Neural cell (in vitro differentiated cells): ENCODE data around the gene BAD. TPM values are rescaled to one million over a fixed set of nuclear protein-coding genes. Genes with fewer than 3 reads are reported as not detected.

Source experiments
- H2AFZ ChIP-seq: fragments of 200-600, 300-800 bp; sonication (generic), shearing (Covaris generic); 2 replicates; pipeline ENCODE4 v1.6.0; 2014; ENCODE audit warnings: low read depth, mild to moderate bottlenecking, antibody characterized with exemption, low read length, moderate library complexity
- H3F3A ChIP-seq: fragments of 200-600 bp; shearing (Covaris generic); 2 replicates; pipeline ENCODE4 v1.6.1; 2016; ENCODE audit warnings: mild to moderate bottlenecking, moderate library complexity, mixed read lengths, antibody characterized with exemption, low read length; ENCODE audit not compliant: insufficient read depth, poor library complexity, severe bottlenecking
- H3K27ac ChIP-seq: fragments of 200-600, 300-800 bp; sonication (generic), shearing (Covaris generic); 2 replicates; pipeline ENCODE4 v1.5.1; 2014; ENCODE audit warnings: mild to moderate bottlenecking, low read length, moderate library complexity
- H3K27me3 ChIP-seq: fragments of 300-800, 200-600 bp; sonication (generic), shearing (Covaris generic); 2 replicates; pipeline ENCODE4 v1.6.0; 2014; ENCODE audit warnings: mild to moderate bottlenecking, low read depth, low read length, moderate library complexity; ENCODE audit not compliant: insufficient read depth
- H3K36me3 ChIP-seq: fragments of 300-800, 200-600 bp; sonication (generic), shearing (Covaris generic); 2 replicates; pipeline ENCODE4 v1.5.1; 2014; ENCODE audit warnings: mild to moderate bottlenecking, antibody characterized with exemption, low read length, moderate library complexity; ENCODE audit not compliant: insufficient read depth
- H3K4me2 ChIP-seq: fragments of 300-800, 200-600 bp; sonication (generic), shearing (Covaris generic); 2 replicates; pipeline ENCODE4 v1.6.0; 2014; ENCODE audit warnings: mild to moderate bottlenecking, low read length
- H3K4me3 ChIP-seq: fragments of 300-800, 200-600 bp; sonication (generic), shearing (Covaris generic); 2 replicates; pipeline ENCODE4 v1.5.1; 2014; ENCODE audit warnings: mild to moderate bottlenecking, low read length, moderate library complexity
- H3K79me2 ChIP-seq: fragments of 200-600 bp; shearing (Covaris generic); replicated peaks from 2 replicates; pipeline ENCODE4 v1.6.0; 2014; ENCODE audit warnings: mild to moderate bottlenecking, low read length, moderate library complexity; ENCODE audit not compliant: insufficient read depth
- H3K9ac ChIP-seq: fragments of 300-800, 200-600 bp; sonication (generic), shearing (Covaris generic); 2 replicates; pipeline ENCODE4 v1.6.1; 2016; ENCODE audit warnings: mild to moderate bottlenecking, low read length, mixed read lengths
- H3K9me2 ChIP-seq: fragments of 200-600 bp; shearing (Covaris generic); 2 replicates; pipeline ENCODE4 v1.6.1; 2016; ENCODE audit warnings: mild to moderate bottlenecking, low read length, mixed read lengths; ENCODE audit not compliant: insufficient read depth
- H3K9me3 ChIP-seq: fragments of 200-600, 300-800 bp; sonication (generic), shearing (Covaris generic); 2 replicates; pipeline ENCODE4 v1.6.1; 2016; ENCODE audit warnings: mild to moderate bottlenecking, mixed run types, low read length, moderate library complexity, mixed read lengths
- H4K20me1 ChIP-seq: fragments of 200-600 bp; shearing (Covaris generic); 2 replicates; pipeline ENCODE4 v1.6.1; 2016; ENCODE audit warnings: mild to moderate bottlenecking, mixed run types; ENCODE audit not compliant: insufficient read depth
- EP300 ChIP-seq: fragments of 450-650 bp; conservative IDR thresholded peaks from 2 replicates; pipeline ENCODE4 v1.6.1; 2014; ENCODE audit warnings: antibody characterized with exemption, mild to moderate bottlenecking, moderate library complexity; ENCODE audit not compliant: poor library complexity, severe bottlenecking
- EZH2 ChIP-seq: fragments of 200-600, 300-800 bp; shearing (Covaris generic), sonication (generic); IDR thresholded peaks from 2 replicates; pipeline ENCODE4 v1.6.1; 2014; ENCODE audit warnings: antibody characterized with exemption, low read length, borderline replicate concordance, mild to moderate bottlenecking; ENCODE audit not compliant: insufficient read depth, poor library complexity, severe bottlenecking
- MXI1 ChIP-seq: fragments of 450-650 bp; conservative IDR thresholded peaks from 2 replicates; pipeline ENCODE4 v1.6.1; 2014; ENCODE audit warnings: antibody characterized with exemption, mild to moderate bottlenecking; ENCODE audit not compliant: poor library complexity, severe bottlenecking
- POLR2AphosphoS5 ChIP-seq: IDR thresholded peaks from 2 replicates; pipeline ENCODE4 v1.6.1; 2012
- RAD21 ChIP-seq: fragments of 450-650 bp; conservative IDR thresholded peaks from 2 replicates; pipeline ENCODE4 v1.6.1; 2014; ENCODE audit warnings: antibody characterized with exemption, mild to moderate bottlenecking, moderate library complexity
- REST ChIP-seq: IDR thresholded peaks from 2 replicates; pipeline ENCODE4 v1.6.1; 2012; ENCODE audit warnings: borderline replicate concordance
- SMC3 ChIP-seq: fragments of 450-650 bp; conservative IDR thresholded peaks from 2 replicates; pipeline ENCODE4 v1.6.1; 2014; ENCODE audit warnings: antibody characterized with exemption, mild to moderate bottlenecking, moderate library complexity; ENCODE audit not compliant: poor library complexity
- TAF1 ChIP-seq: IDR thresholded peaks from 2 replicates; pipeline ENCODE4 v1.6.1; 2012; ENCODE audit warnings: low read depth
- polyA plus RNA-seq: library from polyadenylated mRNA; depleted of rRNA; stranded (reverse); fragments of >200 nt; gene quantifications from 2 replicates; pipeline ENCODE4 v1.2.3, GENCODE V29; 2014
- TF ChIP-seq, protein P1 (sequence below): fragments of 450-650 bp; IDR thresholded peaks from 2 replicates; pipeline ENCODE4 v1.5.1; 2014; ENCODE audit warnings: antibody characterized with exemption, mild to moderate bottlenecking, moderate library complexity; ENCODE audit not compliant: poor library complexity, severe bottlenecking

The BAD gene
- polyA plus RNA-seq, 1 donor from 2014 or later = 219 TPM

DNA sequence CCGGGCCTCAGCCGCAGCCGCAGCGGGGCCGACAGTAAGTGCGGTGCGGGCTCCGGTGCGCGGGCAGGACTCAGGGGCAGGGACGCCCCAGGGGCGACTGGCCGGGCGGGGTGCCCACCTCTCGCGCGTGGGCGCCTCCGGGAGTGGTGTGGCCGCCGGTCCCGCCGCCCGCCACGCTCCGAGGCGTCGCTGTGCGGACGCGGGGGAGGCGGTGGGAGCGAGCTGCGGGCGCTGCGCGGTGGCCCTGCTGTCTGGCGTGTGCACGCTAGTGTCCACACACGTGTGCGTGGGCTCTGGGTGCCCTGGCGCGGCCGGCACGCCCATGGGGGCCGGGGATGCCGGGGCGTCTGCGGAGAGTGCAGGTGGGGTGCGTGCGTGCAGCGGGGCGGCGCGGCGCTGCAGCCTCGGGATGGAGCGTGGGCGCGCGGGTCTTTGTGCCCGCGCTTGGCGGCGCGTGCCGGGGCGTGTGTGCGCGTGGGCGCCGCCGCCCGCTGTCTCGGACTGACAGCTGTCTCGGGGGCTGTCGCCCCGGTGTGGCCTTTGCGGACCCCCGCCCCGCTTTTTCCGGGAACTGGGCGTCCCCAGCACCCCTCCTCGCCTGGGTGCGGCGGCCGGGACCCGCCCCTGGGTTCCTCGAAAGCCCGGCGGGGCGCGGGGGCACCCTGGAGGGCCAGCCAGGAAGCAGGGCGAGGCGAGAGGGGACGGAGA lies 7.4 kb upstream of the BAD start:
- H3K36me3 ChIP-seq = no peaks in the 10 kb centered on the region
- H4K20me1 ChIP-seq = no peaks in the 10 kb centered on the region
- no peaks in the 10 kb centered on the region for H3K9me2 ChIP-seq
- no peaks in the 10 kb centered on the region for H3F3A ChIP-seq
- H3K9me3 ChIP-seq = no peaks in the 10 kb centered on the region
- peak; percentile 31 for TF ChIP-seq SMC3
- TF ChIP-seq REST = peak; percentile 28
- TF ChIP-seq, protein P1, sequence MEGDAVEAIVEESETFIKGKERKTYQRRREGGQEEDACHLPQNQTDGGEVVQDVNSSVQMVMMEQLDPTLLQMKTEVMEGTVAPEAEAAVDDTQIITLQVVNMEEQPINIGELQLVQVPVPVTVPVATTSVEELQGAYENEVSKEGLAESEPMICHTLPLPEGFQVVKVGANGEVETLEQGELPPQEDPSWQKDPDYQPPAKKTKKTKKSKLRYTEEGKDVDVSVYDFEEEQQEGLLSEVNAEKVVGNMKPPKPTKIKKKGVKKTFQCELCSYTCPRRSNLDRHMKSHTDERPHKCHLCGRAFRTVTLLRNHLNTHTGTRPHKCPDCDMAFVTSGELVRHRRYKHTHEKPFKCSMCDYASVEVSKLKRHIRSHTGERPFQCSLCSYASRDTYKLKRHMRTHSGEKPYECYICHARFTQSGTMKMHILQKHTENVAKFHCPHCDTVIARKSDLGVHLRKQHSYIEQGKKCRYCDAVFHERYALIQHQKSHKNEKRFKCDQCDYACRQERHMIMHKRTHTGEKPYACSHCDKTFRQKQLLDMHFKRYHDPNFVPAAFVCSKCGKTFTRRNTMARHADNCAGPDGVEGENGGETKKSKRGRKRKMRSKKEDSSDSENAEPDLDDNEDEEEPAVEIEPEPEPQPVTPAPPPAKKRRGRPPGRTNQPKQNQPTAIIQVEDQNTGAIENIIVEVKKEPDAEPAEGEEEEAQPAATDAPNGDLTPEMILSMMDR = no peak
- peak; percentile 91 for TF ChIP-seq MXI1
- TF ChIP-seq TAF1 = no peak
- peak; percentile 59 for TF ChIP-seq POLR2AphosphoS5
- no peak for TF ChIP-seq RAD21
- no peak overlapping the region for H3K4me2 ChIP-seq
- H3K4me3 ChIP-seq = peak overlapping the region; percentile 69
- H3K79me2 ChIP-seq = no peaks in the 10 kb centered on the region
- no peak overlapping the region for H2AFZ ChIP-seq
- H3K27me3 ChIP-seq = peaks cover 71% of the 10 kb centered on the region
- H3K9ac ChIP-seq = peak overlapping the region; percentile 68
- no peak overlapping the region for H3K27ac ChIP-seq

DNA sequence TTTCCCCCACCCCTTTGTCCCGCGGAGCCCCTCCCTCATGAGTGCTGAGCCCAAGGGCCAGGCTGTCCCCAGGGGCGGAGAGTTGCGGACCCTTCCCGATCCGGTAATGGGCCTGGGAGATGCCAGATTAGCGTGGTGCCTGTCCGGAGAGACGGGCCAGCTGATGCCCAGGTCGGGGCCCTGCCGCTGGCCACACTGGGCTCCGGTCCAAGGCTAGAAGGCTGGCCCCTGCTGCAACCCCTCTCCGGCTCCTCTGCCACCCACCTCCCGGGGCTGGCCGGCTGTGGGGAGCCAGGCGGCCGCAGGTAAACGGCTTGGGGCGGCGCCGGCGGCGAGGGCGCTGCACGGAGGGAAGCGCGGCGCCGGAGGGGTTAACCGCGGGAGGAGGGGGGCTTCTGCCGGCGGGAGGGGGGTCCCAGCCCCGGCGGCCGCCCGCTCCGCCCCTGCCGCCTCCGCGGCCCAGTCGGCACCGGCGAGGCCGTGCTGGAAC lies 6.8 kb upstream of the BAD start, which contains the start of gene KCNK4:
KCNK4 (plus strand) TSS at position 41 of the 490 bp plus-strand sequence. CDS start 1,717 bp downstream, outside the sequence.
- H3K9ac ChIP-seq = peak within 1 kb of the TSS; percentile 68
- H3K27ac ChIP-seq = no peak within 1 kb of the TSS

More for the DNA sequence above, 6.8 kb upstream of the BAD start, which contains the start of gene KCNK4:
- H3K4me3 ChIP-seq = peak within 1 kb of the TSS; percentile 69
- no peak for TF ChIP-seq TAF1
- TF ChIP-seq RAD21 = no peak
- TF ChIP-seq MXI1 = no peak
- TF ChIP-seq SMC3 = no peak
- TF ChIP-seq, protein P1 = no peak
- no peak for TF ChIP-seq POLR2AphosphoS5
- TF ChIP-seq EZH2 = no peak
- no peak for TF ChIP-seq EP300
- TF ChIP-seq REST = no peak
- no peaks in the 10 kb centered on the region for H3F3A ChIP-seq
- H3K27me3 ChIP-seq = peaks cover 65% of the 10 kb centered on the region
- no peaks in the 10 kb centered on the region for H3K9me3 ChIP-seq
- no peaks in the 10 kb centered on the region for H4K20me1 ChIP-seq
- H3K4me2 ChIP-seq = peak within 1 kb of the TSS; percentile 39
- no peaks in the 10 kb centered on the region for H3K79me2 ChIP-seq
- no peaks in the 10 kb centered on the region for H3K9me2 ChIP-seq
- H3K36me3 ChIP-seq = no peaks in the 10 kb centered on the region
- no peak within 1 kb of the TSS for H2AFZ ChIP-seq
